Muscle of leg (tissue), 11 donors: ENCODE data around the gene RPS23. TPM values are rescaled to one million over a fixed set of nuclear protein-coding genes. Genes with fewer than 3 reads are reported as not detected.

Experiments used
- DNase-seq: peaks from one replicate; pipeline ENCODE4 v3.0.0; 2013
- H3K27ac ChIP-seq: one replicate; pipeline ENCODE4 v1.5.1; 2013; ENCODE audit warnings: mild to moderate bottlenecking, low read length, control low read depth
- H3K27me3 ChIP-seq: one replicate; pipeline ENCODE4 v1.6.1; 2013; ENCODE audit warnings: low read length; ENCODE audit not compliant: control insufficient read depth, insufficient read depth
- H3K36me3 ChIP-seq: one replicate; pipeline ENCODE4 v1.6.1; 2013; ENCODE audit warnings: low read length; ENCODE audit not compliant: control insufficient read depth, insufficient read depth
- H3K4me1 ChIP-seq: one replicate; pipeline ENCODE4 v1.6.1; 2013; ENCODE audit warnings: low read length; ENCODE audit not compliant: control insufficient read depth, insufficient read depth
- H3K4me3 ChIP-seq: one replicate; pipeline ENCODE4 v1.5.1; 2013; ENCODE audit warnings: low read length, control low read depth
- H3K9me3 ChIP-seq: replicated peaks from 2 replicates; pipeline ENCODE4 v1.6.1; 2013; ENCODE audit warnings: low read depth, low read length; ENCODE audit not compliant: control insufficient read depth
- WGBS: methylation state at CpG from one replicate; pipeline ENCODE4 v1.1.5; 2013; ENCODE audit warnings: missing lambda C conversion rate; ENCODE audit not compliant: insufficient coverage; 5-methylcytosine and 5-hydroxymethylcytosine counted together
- polyA plus RNA-seq, 8 donors: library from polyadenylated mRNA; unstranded; fragments of 120-200 nt; gene quantifications; one replicate each; pipeline versions ENCODE4 v1.2.1 to v1.2.3, GENCODE V29; 2013; ENCODE audit warnings: inconsistent platforms in 1 of 8, low replicate concordance in 1 of 8; ENCODE audit not compliant: insufficient read length in 8 of 8, insufficient read depth in 1 of 8
- total RNA-seq: library from RNA; stranded (reverse); fragments of 120-200 nt; gene quantifications from one replicate; pipeline ENCODE4 v1.2.4, GENCODE V29; 2013

Gene RPS23
- total and polyA plus RNA-seq, 9 donors, result 3,178 to 6,384 (median 3,811) TPM

DNA sequence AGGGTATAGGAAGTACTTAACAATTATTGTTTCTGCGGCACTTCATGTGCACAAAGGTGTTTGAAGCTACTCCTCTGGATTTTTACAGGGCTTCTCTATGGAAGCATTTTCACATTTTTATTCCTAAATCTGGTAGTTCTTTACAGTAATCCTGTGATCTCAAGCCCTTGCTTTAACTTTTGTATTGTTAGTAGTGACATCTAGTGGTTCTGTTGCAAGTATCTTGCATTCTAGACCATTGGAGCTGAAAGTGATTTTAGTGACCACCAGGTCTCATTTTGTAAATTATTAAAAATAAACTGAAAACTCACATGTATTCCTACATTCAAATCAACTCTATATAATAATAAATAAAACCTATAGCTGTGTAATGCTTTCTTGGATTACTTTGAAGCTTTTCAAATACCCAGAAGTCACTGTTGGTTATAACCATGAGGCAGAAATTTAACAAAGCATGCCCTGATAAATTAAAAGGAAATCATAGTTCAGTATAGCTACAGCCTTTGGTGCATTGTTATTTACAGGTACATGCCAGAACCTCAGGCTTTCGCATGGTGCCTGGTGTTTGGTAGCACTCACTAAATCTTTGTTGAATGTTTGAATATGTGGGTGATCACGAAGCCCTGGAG is 18.9 kb downstream of the RPS23 start:
- Histone ChIP-seq H3K4me3 (no peak overlapping the region), H3K9me3 (no peaks in the 10 kb centered on the region), H3K27ac (no peak overlapping the region), H3K27me3 (no peaks in the 10 kb centered on the region), H3K36me3 (no peaks in the 10 kb centered on the region), H3K4me1 (no peaks in the 10 kb centered on the region)
- DNase-seq, result peak; percentile 74
- WGBS, result 100% methylated on average over 2 of the region's 3 CpGs

DNA sequence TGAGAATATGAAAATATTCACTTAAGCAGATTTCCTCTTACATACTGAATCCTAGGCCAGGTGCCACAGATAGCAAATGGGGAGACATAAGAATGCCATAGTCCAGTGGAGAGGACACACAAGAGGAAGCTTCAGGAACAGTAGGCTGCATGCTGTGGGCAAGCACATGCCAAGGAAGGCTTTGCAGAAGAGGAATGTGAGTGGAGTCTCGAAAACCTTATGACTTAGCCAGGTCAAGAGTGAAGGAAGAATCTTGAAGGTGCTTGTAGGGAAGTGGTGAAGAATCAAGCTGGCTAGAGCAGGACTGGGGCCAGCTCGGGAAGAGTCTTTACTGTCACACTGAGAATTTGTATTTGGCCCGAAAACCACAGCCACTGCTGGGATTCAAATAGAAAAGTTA is 20.4 kb downstream of the RPS23 start:
- Histone ChIP-seq H3K27ac (no peak overlapping the region), H3K27me3 (no peaks in the 10 kb centered on the region), H3K9me3 (no peaks in the 10 kb centered on the region), H3K4me3 (no peak overlapping the region), H3K4me1 (no peaks in the 10 kb centered on the region), H3K36me3 (no peaks in the 10 kb centered on the region)
- DNase-seq, result no peak
- WGBS, result 56% methylated on average over 1 of the region's 3 CpGs

DNA sequence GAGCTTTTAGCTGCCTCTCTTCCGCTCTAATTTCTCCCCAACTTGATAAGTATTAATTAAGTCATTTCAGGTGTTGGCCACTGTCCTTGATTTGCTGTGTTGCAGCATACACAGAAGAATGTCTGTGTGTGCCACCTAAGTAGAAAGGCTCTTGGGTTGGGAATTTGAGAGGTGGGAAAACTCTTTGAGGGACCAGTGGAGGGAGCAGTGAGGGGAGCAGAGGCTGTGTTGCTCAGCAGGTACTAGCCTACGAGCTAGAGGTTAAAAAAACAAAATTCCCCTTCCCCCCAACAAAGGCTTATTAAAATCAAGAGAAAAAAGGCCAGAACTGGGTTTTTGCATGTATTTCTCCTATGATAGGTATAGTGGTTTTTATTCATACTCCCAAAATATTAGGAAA is 20.9 kb downstream of the RPS23 start:
- no peaks in the 10 kb centered on the region for H3K9me3 ChIP-seq
- no peak overlapping the region for H3K4me3 ChIP-seq
- H3K36me3 ChIP-seq, result no peaks in the 10 kb centered on the region
- no CpG with 5 or more reads among the region's 2 CpGs for WGBS
- H3K4me1 ChIP-seq, result no peaks in the 10 kb centered on the region
- no peaks in the 10 kb centered on the region for H3K27me3 ChIP-seq
- DNase-seq, result no peak
- no peak overlapping the region for H3K27ac ChIP-seq

DNA sequence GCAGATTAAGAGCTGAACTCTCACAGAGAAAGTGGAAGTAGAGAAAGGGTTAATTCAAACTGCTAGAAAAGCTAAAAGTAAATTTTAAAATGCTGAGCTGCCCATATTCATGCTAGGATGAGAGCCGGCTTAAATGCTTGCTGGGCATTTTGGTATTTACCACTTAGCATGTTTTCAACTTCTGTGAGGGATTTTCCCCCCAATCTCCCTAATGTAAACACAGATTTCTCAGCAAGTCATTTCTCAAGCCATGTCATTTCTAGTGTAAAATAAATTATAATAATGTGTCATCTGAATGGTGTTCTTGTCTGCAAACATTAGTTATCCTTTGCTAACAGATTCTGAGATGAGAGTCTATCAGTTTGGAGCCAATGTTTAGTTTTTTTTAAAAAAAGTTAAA is 22.3 kb downstream of the RPS23 start:
- Histone ChIP-seq H3K9me3 (no peaks in the 10 kb centered on the region), H3K27me3 (no peaks in the 10 kb centered on the region), H3K4me3 (no peak overlapping the region), H3K27ac (no peak overlapping the region), H3K4me1 (no peaks in the 10 kb centered on the region), H3K36me3 (no peaks in the 10 kb centered on the region)
- DNase-seq, result peak; percentile 42
- WGBS, result no CpG with 5 or more reads among the region's 1 CpG

DNA sequence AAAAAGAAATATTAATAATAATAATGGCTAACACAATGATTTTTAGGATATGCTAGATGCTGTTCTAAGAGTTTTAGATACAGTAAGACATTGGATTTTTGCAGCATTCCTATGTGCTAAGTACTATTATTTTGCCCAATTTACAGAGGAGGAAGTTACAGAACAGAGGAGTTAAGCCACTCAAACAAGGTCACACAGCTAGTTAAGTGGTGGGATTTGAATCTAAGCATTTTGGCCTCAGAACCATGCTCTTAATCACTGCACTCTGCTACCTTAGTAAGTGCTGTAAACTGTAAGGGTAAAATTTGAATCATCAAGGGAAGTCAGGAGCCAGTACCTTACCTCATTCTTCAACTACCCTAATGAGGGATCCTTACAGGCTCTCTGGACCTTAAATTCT is 25.4 kb downstream of the RPS23 start:
- no peak for DNase-seq
- H3K36me3 ChIP-seq, result no peaks in the 10 kb centered on the region
- no peak overlapping the region for H3K27ac ChIP-seq
- no peak overlapping the region for H3K4me3 ChIP-seq
- H3K4me1 ChIP-seq, result no peaks in the 10 kb centered on the region
- peaks cover 4% of the 10 kb centered on the region for H3K9me3 ChIP-seq
- no peaks in the 10 kb centered on the region for H3K27me3 ChIP-seq

DNA sequence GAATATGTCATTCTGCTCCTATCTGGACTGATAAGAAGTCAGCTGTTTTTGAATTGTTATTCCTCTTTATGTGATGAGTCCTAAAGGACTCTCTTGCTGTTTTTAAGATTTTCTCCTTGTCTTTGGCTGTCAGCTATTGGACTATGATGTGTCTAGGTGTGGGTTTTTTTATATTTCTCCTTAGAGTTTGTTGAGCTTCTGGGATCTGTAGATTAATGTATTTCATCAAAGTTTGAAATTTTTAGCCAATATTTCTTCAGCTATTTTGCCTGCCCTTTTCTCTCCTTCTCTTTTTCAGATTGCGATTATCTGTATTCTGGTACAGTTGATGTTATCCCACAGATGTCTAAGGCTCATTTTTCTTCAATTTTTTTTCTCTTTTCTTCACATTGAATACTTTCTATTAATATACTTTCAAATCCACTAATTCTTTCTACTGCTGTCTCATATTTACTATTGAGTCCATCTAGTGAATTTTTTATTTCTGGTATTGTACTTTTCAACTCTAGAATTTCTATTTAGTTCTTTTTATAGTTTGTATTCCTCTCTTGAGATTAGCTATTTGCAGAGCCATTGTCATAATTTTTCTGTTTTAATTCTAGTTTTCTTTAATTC is 31.1 kb downstream of the RPS23 start:
- WGBS, result no CpG with 5 or more reads among the region's 1 CpG
- no peak for DNase-seq
- Histone ChIP-seq H3K27ac (no peak overlapping the region), H3K4me1 (no peaks in the 10 kb centered on the region), H3K36me3 (no peaks in the 10 kb centered on the region), H3K9me3 (peaks cover 9% of the 10 kb centered on the region), H3K27me3 (no peaks in the 10 kb centered on the region), H3K4me3 (no peak overlapping the region)

DNA sequence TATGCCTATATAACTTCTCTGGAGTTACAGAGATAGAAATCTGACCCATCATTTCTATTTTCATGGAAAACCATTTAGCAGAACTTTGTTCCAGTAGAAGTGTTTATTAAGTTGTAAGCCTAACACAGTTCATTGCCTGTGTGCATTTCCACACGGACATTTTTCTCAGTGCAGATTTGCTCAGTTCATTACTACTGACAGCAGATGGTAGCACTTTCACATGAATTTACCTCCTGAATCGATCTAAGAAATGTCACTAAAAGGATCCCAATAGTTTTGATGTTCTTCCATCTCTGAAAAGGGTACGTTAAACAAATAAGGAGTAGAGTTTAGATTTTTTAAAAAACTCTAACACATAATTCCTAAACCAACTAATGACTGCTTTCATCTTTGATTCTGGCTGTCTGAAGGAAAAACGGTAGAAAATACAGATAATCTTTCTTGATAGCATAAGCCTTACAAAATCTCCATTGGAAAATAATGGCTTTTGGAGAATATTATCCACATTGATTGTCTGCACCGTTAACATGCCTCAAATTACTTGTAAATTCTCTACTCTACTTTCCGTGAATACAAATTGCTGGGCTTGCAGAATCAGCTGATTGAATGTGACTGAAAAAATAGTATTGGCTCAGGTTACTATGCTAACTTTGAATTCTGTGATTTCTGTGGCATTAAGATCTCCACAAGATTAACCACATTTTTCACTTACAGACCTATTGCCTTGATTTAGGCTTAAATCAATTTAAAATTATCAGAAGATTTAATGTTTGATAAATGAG is 33.1 kb downstream of the RPS23 start:
- H3K27me3 ChIP-seq, result no peaks in the 10 kb centered on the region
- DNase-seq, result no peak
- no CpG with 5 or more reads among the region's 6 CpGs for WGBS
- H3K4me3 ChIP-seq, result no peak overlapping the region
- H3K9me3 ChIP-seq, result peaks cover 9% of the 10 kb centered on the region
- H3K27ac ChIP-seq, result no peak overlapping the region
- H3K4me1 ChIP-seq, result no peaks in the 10 kb centered on the region
- no peaks in the 10 kb centered on the region for H3K36me3 ChIP-seq

DNA sequence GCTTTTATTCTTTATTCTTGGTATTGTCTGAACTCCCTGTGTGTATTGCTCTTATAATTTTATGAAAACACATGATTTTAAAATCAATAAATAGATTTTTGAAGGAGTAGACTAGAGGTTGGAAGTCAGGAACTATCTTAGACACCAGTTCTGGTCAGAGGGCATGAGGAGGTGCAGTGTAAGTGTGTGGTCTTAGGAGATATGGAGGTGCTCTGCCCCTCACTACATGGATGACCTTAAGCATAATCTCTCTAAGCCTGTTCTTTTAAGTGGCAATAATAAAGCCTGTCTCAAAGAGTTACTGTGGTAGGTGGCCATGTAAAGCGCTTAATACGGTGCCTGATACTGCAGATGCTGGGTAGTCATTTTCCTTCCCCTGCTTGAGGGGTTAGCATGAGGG is 34.0 kb downstream of the RPS23 start:
- H3K27ac ChIP-seq, result no peak overlapping the region
- no peaks in the 10 kb centered on the region for H3K4me1 ChIP-seq
- no peak overlapping the region for H3K4me3 ChIP-seq
- H3K27me3 ChIP-seq, result no peaks in the 10 kb centered on the region
- 100% methylated on average over 2 of the region's 2 CpGs for WGBS
- no peak for DNase-seq
- peaks cover 9% of the 10 kb centered on the region for H3K9me3 ChIP-seq
- no peaks in the 10 kb centered on the region for H3K36me3 ChIP-seq

DNA sequence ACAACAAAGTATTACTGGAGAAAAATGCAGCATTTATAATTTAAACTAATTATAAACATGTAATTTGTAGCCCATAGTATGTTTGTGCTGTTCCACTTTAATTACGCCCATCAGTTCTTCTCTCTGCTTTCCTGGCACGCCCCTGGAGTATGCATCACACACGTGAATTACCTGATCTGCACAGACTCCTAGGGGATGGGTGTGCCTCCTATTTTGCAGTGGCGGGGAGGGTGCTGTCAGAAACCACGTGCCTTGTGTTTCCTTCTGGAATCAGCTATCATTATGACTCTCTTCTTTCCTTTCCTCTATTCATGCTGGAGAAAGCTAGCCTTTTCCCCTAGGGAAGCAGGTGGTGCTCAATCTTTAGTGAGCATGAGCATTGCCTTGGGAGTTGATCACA is 43.3 kb downstream of the RPS23 start:
- H3K9me3 ChIP-seq, result no peaks in the 10 kb centered on the region
- no peaks in the 10 kb centered on the region for H3K27me3 ChIP-seq
- no peak overlapping the region for H3K4me3 ChIP-seq
- H3K4me1 ChIP-seq, result no peaks in the 10 kb centered on the region
- no peaks in the 10 kb centered on the region for H3K36me3 ChIP-seq
- no peak overlapping the region for H3K27ac ChIP-seq
- no peak for DNase-seq
- WGBS, result 50% methylated on average over 2 of the region's 5 CpGs

DNA sequence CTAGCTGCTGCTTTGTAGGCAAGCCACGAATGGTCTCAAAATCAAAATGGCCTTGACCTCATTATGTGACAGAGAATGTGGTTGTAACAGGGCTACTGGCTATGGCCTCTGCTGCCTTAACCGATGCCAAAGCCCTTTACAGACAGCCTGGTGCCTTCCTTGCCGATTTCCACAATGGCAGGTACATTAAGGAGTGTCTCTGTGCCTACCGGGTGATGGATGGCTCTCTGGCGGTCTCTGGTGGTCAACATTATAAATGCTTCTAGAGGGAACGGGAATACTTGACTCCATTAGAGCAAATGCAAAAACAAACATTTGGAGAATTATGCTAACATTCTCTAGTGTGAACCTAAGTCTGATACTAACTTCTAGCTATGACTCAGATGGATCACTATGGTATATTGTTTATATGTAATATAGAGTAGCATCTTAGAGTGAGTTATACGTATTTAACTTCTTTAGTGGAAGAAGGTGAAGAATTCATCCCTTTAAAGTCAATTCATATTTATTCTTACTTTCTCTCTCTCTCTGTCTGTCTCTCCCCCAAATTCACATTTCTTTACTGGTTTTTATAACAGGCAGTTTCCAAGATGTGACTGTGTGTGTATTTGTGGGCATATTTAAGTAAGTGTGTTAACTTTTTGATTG is 52.5 kb downstream of the RPS23 start:
- H3K4me3 ChIP-seq, result no peak overlapping the region
- H3K9me3 ChIP-seq, result no peaks in the 10 kb centered on the region
- 19% methylated on average over 4 of the region's 7 CpGs for WGBS
- no peaks in the 10 kb centered on the region for H3K4me1 ChIP-seq
- no peaks in the 10 kb centered on the region for H3K27me3 ChIP-seq
- DNase-seq, result peak; percentile 61
- no peak overlapping the region for H3K27ac ChIP-seq
- H3K36me3 ChIP-seq, result no peaks in the 10 kb centered on the region
